Chondrocyte (in vitro differentiated cells): ENCODE results near the gene BTD. TPM values are rescaled to one million over a fixed set of nuclear protein-coding genes. Genes with fewer than 3 reads are reported as not detected.
"Not testable (repeated sequence)": the region's sequence is repeated elsewhere in the genome, so short reads cannot be mapped to it uniquely, and the experiment has no call there.

Experiments used
- DNase-seq: peaks from one replicate; pipeline ENCODE4 v3.0.0; 2021; ENCODE audit warnings: mixed read lengths, low spot score
- H3K27ac Mint-ChIP-seq: one replicate; pipeline ENCODE4 v1.8.0; 2021; ENCODE audit warnings: mild to moderate bottlenecking, moderate library complexity, mixed read lengths; ENCODE audit not compliant: unreplicated experiment
- H3K27me3 Mint-ChIP-seq: 2 replicates; pipeline ENCODE4 v1.8.0; 2021; ENCODE audit warnings: low read depth, mixed read lengths
- H3K36me3 Mint-ChIP-seq: 2 replicates; pipeline ENCODE4 v1.8.0; 2021; ENCODE audit warnings: low read depth, mixed read lengths
- H3K4me1 Mint-ChIP-seq: 2 replicates; pipeline ENCODE4 v1.8.0; 2021; ENCODE audit warnings: low read depth, mild to moderate bottlenecking, mixed read lengths
- H3K4me3 Mint-ChIP-seq: one replicate; pipeline ENCODE4 v1.8.0; 2021; ENCODE audit warnings: mild to moderate bottlenecking, moderate library complexity, mixed read lengths; ENCODE audit not compliant: unreplicated experiment
- H3K9me3 Mint-ChIP-seq: 2 replicates; pipeline ENCODE4 v1.8.0; 2021; ENCODE audit warnings: low read depth, mixed read lengths
- total RNA-seq: library from RNA; stranded (reverse); gene quantifications from 3 replicates; pipeline ENCODE4 v1.2.1, GENCODE V29; 2021
- TF ChIP-seq, protein P1 (sequence below): fragments of 200-600 bp; sonication (generic); IDR thresholded peaks from 2 replicates; pipeline ENCODE4 v1.5.0; 2021; ENCODE audit warnings: antibody characterized with exemption, mild to moderate bottlenecking, moderate library complexity

BTD gene
- total RNA-seq, 1 donor from 2014 or later = 19.2 TPM

DNA sequence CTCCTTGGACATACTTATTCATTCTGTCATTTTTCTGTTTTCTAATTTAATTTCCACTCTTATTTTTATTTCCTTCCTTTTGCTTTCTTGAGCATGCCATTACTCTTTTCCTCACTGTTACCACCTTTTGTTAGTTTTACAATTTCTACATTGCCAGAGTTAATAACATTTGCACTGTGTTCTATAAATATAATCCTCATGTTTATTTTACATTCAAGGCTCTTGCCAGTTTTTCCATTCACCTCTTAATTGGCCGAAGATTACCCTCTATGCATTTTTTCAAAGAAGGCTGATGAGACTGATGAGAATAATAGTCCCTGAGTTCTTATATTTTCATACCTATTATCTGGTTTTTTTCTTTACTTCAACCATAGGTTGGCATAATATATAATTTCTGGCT lies 10.5 kb downstream of the BTD start:
- Mint-ChIP-seq H3K27me3 (no peaks in the 10 kb centered on the region), H3K9me3 (no peaks in the 10 kb centered on the region), H3K4me1 (peaks cover 35% of the 10 kb centered on the region), H3K27ac (peak overlapping the region; percentile 59), H3K4me3 (no peak overlapping the region), H3K36me3 (no peaks in the 10 kb centered on the region)
- DNase-seq = no peak
- TF ChIP-seq, protein P1, sequence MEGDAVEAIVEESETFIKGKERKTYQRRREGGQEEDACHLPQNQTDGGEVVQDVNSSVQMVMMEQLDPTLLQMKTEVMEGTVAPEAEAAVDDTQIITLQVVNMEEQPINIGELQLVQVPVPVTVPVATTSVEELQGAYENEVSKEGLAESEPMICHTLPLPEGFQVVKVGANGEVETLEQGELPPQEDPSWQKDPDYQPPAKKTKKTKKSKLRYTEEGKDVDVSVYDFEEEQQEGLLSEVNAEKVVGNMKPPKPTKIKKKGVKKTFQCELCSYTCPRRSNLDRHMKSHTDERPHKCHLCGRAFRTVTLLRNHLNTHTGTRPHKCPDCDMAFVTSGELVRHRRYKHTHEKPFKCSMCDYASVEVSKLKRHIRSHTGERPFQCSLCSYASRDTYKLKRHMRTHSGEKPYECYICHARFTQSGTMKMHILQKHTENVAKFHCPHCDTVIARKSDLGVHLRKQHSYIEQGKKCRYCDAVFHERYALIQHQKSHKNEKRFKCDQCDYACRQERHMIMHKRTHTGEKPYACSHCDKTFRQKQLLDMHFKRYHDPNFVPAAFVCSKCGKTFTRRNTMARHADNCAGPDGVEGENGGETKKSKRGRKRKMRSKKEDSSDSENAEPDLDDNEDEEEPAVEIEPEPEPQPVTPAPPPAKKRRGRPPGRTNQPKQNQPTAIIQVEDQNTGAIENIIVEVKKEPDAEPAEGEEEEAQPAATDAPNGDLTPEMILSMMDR = no peak

DNA sequence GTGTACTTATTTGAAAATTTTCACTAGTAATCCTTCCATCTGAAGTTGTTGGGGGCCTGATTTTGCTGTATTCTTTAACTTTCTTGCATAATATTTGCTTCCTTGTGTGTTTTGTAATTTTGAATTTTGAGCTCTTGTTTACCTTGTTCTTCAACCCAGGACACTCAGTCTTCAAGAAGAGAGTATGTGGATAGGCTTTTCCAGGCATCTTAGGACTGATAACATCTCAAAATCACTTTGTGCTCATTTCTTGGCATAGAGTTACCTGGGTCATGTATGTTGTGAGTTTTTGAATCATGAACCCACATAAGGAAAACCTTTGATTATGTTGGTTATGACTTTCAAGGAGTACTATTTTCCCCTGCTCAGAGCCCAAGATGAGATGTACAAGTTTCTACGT lies 13.4 kb downstream of the BTD start:
- Mint-ChIP-seq H3K9me3 (peaks cover 9% of the 10 kb centered on the region), H3K4me1 (peaks cover 33% of the 10 kb centered on the region), H3K27me3 (no peaks in the 10 kb centered on the region), H3K4me3 (no peak overlapping the region), H3K36me3 (peaks cover 10% of the 10 kb centered on the region), H3K27ac (no peak overlapping the region)
- DNase-seq = no peak
- TF ChIP-seq, protein P1 = no peak

DNA sequence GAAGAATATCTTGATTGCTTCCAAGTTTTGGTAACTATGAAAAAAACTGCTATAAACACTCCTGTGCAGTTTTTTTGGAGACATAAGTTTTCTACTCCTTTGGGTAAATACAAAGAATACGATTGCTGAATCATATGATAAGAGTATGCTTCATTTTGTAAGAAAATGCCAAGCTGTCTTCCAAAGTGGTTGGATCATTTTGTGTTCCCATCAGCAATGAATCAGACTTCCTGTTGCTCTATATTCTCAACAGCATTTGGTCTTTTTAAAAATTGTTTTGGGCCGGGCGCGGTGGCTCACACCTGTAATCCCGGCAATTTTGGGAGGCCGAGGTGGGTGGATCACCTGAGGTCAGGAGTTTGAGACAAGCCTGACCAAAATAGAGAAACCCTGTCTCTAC lies 14.5 kb downstream of the BTD start:
- no peak overlapping the region for H3K4me3 Mint-ChIP-seq
- no peak for DNase-seq
- TF ChIP-seq, protein P1 = no peak
- H3K36me3 Mint-ChIP-seq = peaks cover 16% of the 10 kb centered on the region
- H3K27ac Mint-ChIP-seq = peak overlapping the region; percentile 38
- H3K9me3 Mint-ChIP-seq = peaks cover 18% of the 10 kb centered on the region
- H3K4me1 Mint-ChIP-seq = peaks cover 23% of the 10 kb centered on the region
- H3K27me3 Mint-ChIP-seq = no peaks in the 10 kb centered on the region

GRCh38 chr3:15619659-15620464 lies 18.3 kb downstream of the BTD start:
- not testable (repeated sequence) for H3K27ac Mint-ChIP-seq, DNase-seq, H3K27me3 Mint-ChIP-seq, H3K4me3 Mint-ChIP-seq
- H3K36me3 Mint-ChIP-seq = peaks cover 22% of the 10 kb centered on the region
- H3K4me1 Mint-ChIP-seq = peaks cover 13% of the 10 kb centered on the region
- H3K9me3 Mint-ChIP-seq = peaks cover 30% of the 10 kb centered on the region

- Mint-ChIP-seq H3K4me1 (peaks cover 6% of the 10 kb centered on the region), H3K27me3 (no peaks in the 10 kb centered on the region), H3K27ac (no peak overlapping the region), H3K36me3 (peaks cover 22% of the 10 kb centered on the region), H3K9me3 (peaks cover 30% of the 10 kb centered on the region), H3K4me3 (no peak overlapping the region)
- no peak for DNase-seq
- TF ChIP-seq, protein P1 = no peak
Measured at GRCh38 chr3:15623535-15624440, 22.2 kb downstream of the BTD start.
